Smooth muscle cell of the brain vasculature (primary cell): ENCODE results near the gene SDK1.
"Not testable (repeated sequence)": the region's sequence is repeated elsewhere in the genome, so short reads cannot be mapped to it uniquely, and the experiment has no call there.

Experiments used
- DNase-seq: peaks from one replicate; pipeline ENCODE4 v3.0.0-alpha.2; 2012; ENCODE audit warnings: low read depth, low spot score

SDK1 gene

GRCh38 chr7:3655635-3656034 is 354.6 kb downstream of the SDK1 start:
- DNase-seq: no peak

GRCh38 chr7:3657206-3657605 is 356.2 kb downstream of the SDK1 start:
- no peak for DNase-seq

- no peak for DNase-seq
Measured at GRCh38 chr7:3668743-3669142, 367.7 kb downstream of the SDK1 start.

GRCh38 chr7:3670898-3671297 is 369.8 kb downstream of the SDK1 start:
- no peak for DNase-seq

- DNase-seq: no peak
Measured at GRCh38 chr7:3673524-3673923, 372.5 kb downstream of the SDK1 start.

- DNase-seq: no peak
Measured at GRCh38 chr7:3678314-3678810, 377.3 kb downstream of the SDK1 start.

GRCh38 chr7:3682028-3682710 is 381.1 kb downstream of the SDK1 start:
- DNase-seq: no peak

- DNase-seq: no peak
Measured at GRCh38 chr7:3683546-3684539, 382.8 kb downstream of the SDK1 start.

GRCh38 chr7:3688071-3688470 is 387.0 kb downstream of the SDK1 start:
- no peak for DNase-seq

GRCh38 chr7:3688842-3689241 is 387.8 kb downstream of the SDK1 start:
- no peak for DNase-seq

GRCh38 chr7:3691478-3692158 is 390.6 kb downstream of the SDK1 start:
- DNase-seq: no peak

GRCh38 chr7:3695602-3696001 is 394.6 kb downstream of the SDK1 start:
- DNase-seq: no peak

- DNase-seq: no peak
Measured at GRCh38 chr7:3696113-3696512, 395.1 kb downstream of the SDK1 start.

- no peak for DNase-seq
Measured at GRCh38 chr7:3697472-3697871, 396.4 kb downstream of the SDK1 start.

GRCh38 chr7:3705258-3705657 is 404.2 kb downstream of the SDK1 start:
- no peak for DNase-seq

GRCh38 chr7:3706091-3706490 is 405.0 kb downstream of the SDK1 start:
- DNase-seq: not testable (repeated sequence)

GRCh38 chr7:3710122-3710521 is 409.1 kb downstream of the SDK1 start:
- no peak for DNase-seq

GRCh38 chr7:3710531-3710930 is 409.5 kb downstream of the SDK1 start:
- no peak for DNase-seq

GRCh38 chr7:3712841-3713240 is 411.8 kb downstream of the SDK1 start:
- DNase-seq: no peak

- no peak for DNase-seq
Measured at GRCh38 chr7:3721422-3721821, 420.4 kb downstream of the SDK1 start.

- DNase-seq: peak; percentile 51
Measured at GRCh38 chr7:3722396-3722922, 421.4 kb downstream of the SDK1 start.
